ENCODE results near the gene S100A8.

S100A8 gene

GRCh38 chr1:153389973-153390879 is 647 bp downstream of the S100A8 start:
- no peak for DNase-seq

GRCh38 chr1:153389401-153389800 is 1.5 kb downstream of the S100A8 start:
- no peak for DNase-seq

GRCh38 chr1:153387785-153388184 is 3.1 kb downstream of the S100A8 start:
- no peak for DNase-seq

- no peak for DNase-seq
Measured at GRCh38 chr1:153387001-153387400, 3.9 kb downstream of the S100A8 start.

- no peak for DNase-seq
Measured at GRCh38 chr1:153386500-153386901, 4.4 kb downstream of the S100A8 start.

- no peak for DNase-seq
Measured at GRCh38 chr1:153384958-153385580, 5.8 kb downstream of the S100A8 start.

- DNase-seq: no peak
Measured at GRCh38 chr1:153380711-153381110, 10.2 kb downstream of the S100A8 start.

- DNase-seq: no peak
Measured at GRCh38 chr1:153379591-153379990, 11.3 kb downstream of the S100A8 start.

GRCh38 chr1:153375511-153375910 is 15.4 kb downstream of the S100A8 start, which contains the start of gene S100A12:
S100A12 (minus strand) TSS chr1:153375621; CDS start chr1:153374592, 1,029 bp downstream.
- DNase-seq: peak; percentile 30

GRCh38 chr1:153374071-153374470 is 16.8 kb downstream of the S100A8 start:
- no peak for DNase-seq

- DNase-seq: no peak
Measured at GRCh38 chr1:153372571-153372970, 18.3 kb downstream of the S100A8 start.

GRCh38 chr1:153371231-153371630 is 19.6 kb downstream of the S100A8 start:
- DNase-seq: no peak

- no peak for DNase-seq
Measured at GRCh38 chr1:153370146-153370545, 20.7 kb downstream of the S100A8 start.

- no peak for DNase-seq
Measured at GRCh38 chr1:153368495-153368894, 22.4 kb downstream of the S100A8 start.

- DNase-seq: no peak
Measured at GRCh38 chr1:153367090-153367489, 23.8 kb downstream of the S100A8 start.

- DNase-seq: no peak
Measured at GRCh38 chr1:153366261-153366660, 24.6 kb downstream of the S100A8 start.

- DNase-seq: no peak
Measured at GRCh38 chr1:153365696-153366095, 25.2 kb downstream of the S100A8 start.

- DNase-seq: no peak
Measured at GRCh38 chr1:153364766-153365666, 25.9 kb downstream of the S100A8 start.

GRCh38 chr1:153364156-153364555 is 26.7 kb downstream of the S100A8 start:
- no peak for DNase-seq

GRCh38 chr1:153363641-153364040 is 27.2 kb downstream of the S100A8 start:
- no peak for DNase-seq

- DNase-seq: no peak
Measured at GRCh38 chr1:153362187-153362775, 28.6 kb downstream of the S100A8 start.

- no peak for DNase-seq
Measured at GRCh38 chr1:153361480-153362109, 29.3 kb downstream of the S100A8 start.
